Endothelial cell (in vitro differentiated cells): ENCODE measurements around the gene MAN1A2. TPM values are rescaled to one million over a fixed set of nuclear protein-coding genes. Genes with fewer than 3 reads are reported as not detected.

Experiments used
- DNase-seq: peaks from one replicate; pipeline ENCODE4 v3.0.0; 2021; ENCODE audit warnings: low spot score
- H3K27ac Mint-ChIP-seq: one replicate; pipeline ENCODE4 v1.8.0; 2021; ENCODE audit warnings: mixed read lengths, inconsistent platforms; ENCODE audit not compliant: unreplicated experiment
- H3K27me3 Mint-ChIP-seq: one replicate; pipeline ENCODE4 v1.8.0; 2021; ENCODE audit warnings: mild to moderate bottlenecking, moderate library complexity, mixed read lengths, inconsistent platforms; ENCODE audit not compliant: unreplicated experiment
- H3K36me3 Mint-ChIP-seq: one replicate; pipeline ENCODE4 v1.8.0; 2021; ENCODE audit warnings: mild to moderate bottlenecking, low read depth, mixed read lengths, inconsistent platforms; ENCODE audit not compliant: unreplicated experiment
- H3K4me1 Mint-ChIP-seq: one replicate; pipeline ENCODE4 v1.8.0; 2021; ENCODE audit warnings: mild to moderate bottlenecking, mixed read lengths, inconsistent platforms; ENCODE audit not compliant: unreplicated experiment
- H3K4me3 Mint-ChIP-seq: one replicate; pipeline ENCODE4 v1.8.0; 2021; ENCODE audit warnings: mild to moderate bottlenecking, mixed read lengths, inconsistent platforms; ENCODE audit not compliant: unreplicated experiment
- H3K9me3 Mint-ChIP-seq: one replicate; pipeline ENCODE4 v1.8.0; 2021; ENCODE audit warnings: mixed read lengths, inconsistent platforms; ENCODE audit not compliant: unreplicated experiment
- CTCF ChIP-seq: fragments of 200-600 bp; sonication (generic); IDR thresholded peaks from one replicate; pipeline ENCODE4 v1.5.0; 2021; ENCODE audit warnings: antibody characterized with exemption; ENCODE audit not compliant: unreplicated experiment
- total RNA-seq: library from RNA; stranded (reverse); fragmentation: NEBNext Ultra II Directional; extraction: Animal tissue kit (Norgen Biotek cat#: 25700); gene quantifications from one replicate; pipeline ENCODE4 v1.2.1, GENCODE V29; 2021; ENCODE audit not compliant: unreplicated experiment

Gene MAN1A2
- total RNA-seq, 1 donor from 2014 or later, result 36.4 TPM

GRCh38 chr1:117362986-117363385 is 4.3 kb upstream of the MAN1A2 start:
- H3K36me3 Mint-ChIP-seq, result peaks cover 12% of the 10 kb centered on the region
- peaks cover 11% of the 10 kb centered on the region for H3K27me3 Mint-ChIP-seq
- DNase-seq, result no peak
- no peak for TF ChIP-seq CTCF
- peaks cover 4% of the 10 kb centered on the region for H3K9me3 Mint-ChIP-seq
- no peak overlapping the region for H3K27ac Mint-ChIP-seq
- H3K4me3 Mint-ChIP-seq, result no peak overlapping the region
- peaks cover 23% of the 10 kb centered on the region for H3K4me1 Mint-ChIP-seq

- H3K4me3 Mint-ChIP-seq, result no peak overlapping the region
These were observed 3.6 kb upstream of the MAN1A2 start for GRCh38 chr1:117363571-117364048.

GRCh38 chr1:117364240-117364639 is 3.0 kb upstream of the MAN1A2 start:
- peaks cover 30% of the 10 kb centered on the region for H3K4me1 Mint-ChIP-seq
- H3K27ac Mint-ChIP-seq, result no peak overlapping the region
- no peak for DNase-seq
- H3K9me3 Mint-ChIP-seq, result peaks cover 4% of the 10 kb centered on the region
- peaks cover 8% of the 10 kb centered on the region for H3K36me3 Mint-ChIP-seq
- no peak for TF ChIP-seq CTCF
- peaks cover 13% of the 10 kb centered on the region for H3K27me3 Mint-ChIP-seq
- H3K4me3 Mint-ChIP-seq, result no peak overlapping the region

More at GRCh38 chr1:117363571-117364048, 3.6 kb upstream of the MAN1A2 start:
- DNase-seq, result no peak
- peaks cover 26% of the 10 kb centered on the region for H3K4me1 Mint-ChIP-seq
- H3K9me3 Mint-ChIP-seq, result peaks cover 4% of the 10 kb centered on the region
- no peak overlapping the region for H3K27ac Mint-ChIP-seq
- H3K27me3 Mint-ChIP-seq, result peaks cover 13% of the 10 kb centered on the region
- H3K36me3 Mint-ChIP-seq, result peaks cover 9% of the 10 kb centered on the region
- TF ChIP-seq CTCF, result no peak

GRCh38 chr1:117365350-117366176 is 1.7 kb upstream of the MAN1A2 start:
- no peak for TF ChIP-seq CTCF
- DNase-seq, result no peak
- Mint-ChIP-seq H3K4me3 (peak overlapping the region; percentile 97), H3K4me1 (peaks cover 32% of the 10 kb centered on the region), H3K27ac (peak overlapping the region; percentile 95), H3K9me3 (peaks cover 4% of the 10 kb centered on the region), H3K27me3 (peaks cover 13% of the 10 kb centered on the region), H3K36me3 (peaks cover 8% of the 10 kb centered on the region)
